ENCODE measurements around the gene CCL26.

The CCL26 gene

DNA sequence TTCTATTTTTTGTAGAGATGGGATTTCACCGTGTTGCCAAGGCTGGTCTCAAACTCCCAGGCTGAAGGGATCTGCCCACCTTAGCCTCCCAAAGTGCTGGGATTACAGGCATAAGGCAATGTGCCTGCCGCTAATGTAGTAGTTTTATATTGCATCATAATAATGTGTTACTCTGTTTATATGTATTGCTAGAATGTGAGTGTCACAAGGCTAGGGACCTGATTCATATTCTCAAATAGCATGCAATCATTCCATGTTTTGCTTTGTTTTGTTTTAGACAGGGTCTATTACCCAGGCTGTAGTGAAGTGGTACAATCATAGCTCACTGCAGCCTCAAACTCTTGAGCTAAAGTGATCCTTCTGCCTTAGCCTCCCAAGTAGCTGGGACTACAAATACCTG lies 13.5 kb downstream of the CCL26 start:
- H3K27ac ChIP-seq (ENCODE audit: low read depth, low read length), result no peak overlapping the region
- no peaks in the 10 kb centered on the region for H3K4me1 ChIP-seq (ENCODE audit: insufficient read depth, low read length)
- WGBS, result 76% methylated on average over 1 of the region's 2 CpGs
- H3K9ac ChIP-seq (ENCODE audit: low read depth, low read length), result no peak overlapping the region
- H3K27me3 ChIP-seq (ENCODE audit: insufficient read depth, low read length), result no peaks in the 10 kb centered on the region
- H3K9me3 ChIP-seq (ENCODE audit: insufficient read depth, low read depth, low read length), result no peaks in the 10 kb centered on the region
- H3K36me3 ChIP-seq (ENCODE audit: insufficient read depth, low read length), result no peaks in the 10 kb centered on the region
- no peak overlapping the region for H3K4me3 ChIP-seq (ENCODE audit: low read length)

- WGBS, result 84% methylated on average over 5 of the region's 7 CpGs
- Histone ChIP-seq H3K9me3 (ENCODE audit: insufficient read depth, low read depth, low read length) (no peaks in the 10 kb centered on the region), H3K27ac (ENCODE audit: low read depth, low read length) (no peak overlapping the region), H3K36me3 (ENCODE audit: insufficient read depth, low read length) (no peaks in the 10 kb centered on the region), H3K4me3 (ENCODE audit: low read length) (no peak overlapping the region), H3K4me1 (ENCODE audit: insufficient read depth, low read length) (no peaks in the 10 kb centered on the region), H3K27me3 (ENCODE audit: insufficient read depth, low read length) (no peaks in the 10 kb centered on the region), H3K9ac (ENCODE audit: low read depth, low read length) (no peak overlapping the region)
Measured at GRCh38 chr7:75757860-75758259, 14.2 kb downstream of the CCL26 start.

DNA sequence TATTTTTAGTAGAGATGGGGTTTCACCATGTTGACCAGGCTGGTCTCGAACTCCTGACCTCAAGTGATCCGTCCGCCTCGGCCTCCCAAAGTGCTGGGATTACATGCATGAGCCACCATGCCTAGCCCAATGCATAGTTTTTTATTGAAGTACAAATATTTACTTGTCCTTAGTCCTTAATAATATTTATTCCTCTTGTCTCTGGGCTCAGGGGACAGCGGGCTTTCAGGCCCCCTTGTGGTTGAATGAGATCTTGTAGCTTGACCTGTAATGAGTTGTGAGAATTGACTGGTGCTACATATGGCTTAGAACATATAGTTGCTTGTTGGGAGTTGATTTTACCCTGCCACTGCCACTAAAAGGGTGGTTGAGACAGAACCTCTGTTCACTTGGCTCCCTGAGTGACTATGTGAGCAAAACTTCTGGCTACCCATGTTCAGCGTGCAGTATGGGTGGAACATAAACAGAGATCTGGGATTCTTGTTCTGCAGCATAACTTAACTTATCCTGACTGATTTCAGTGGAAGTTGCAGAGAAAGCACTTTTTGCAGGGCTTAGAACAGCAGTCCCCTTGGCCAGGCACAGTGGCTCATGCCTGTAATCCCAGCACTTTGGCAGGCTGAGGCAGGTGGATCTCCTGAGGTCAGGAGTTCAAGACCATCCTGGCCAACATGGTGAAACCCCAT lies 14.9 kb downstream of the CCL26 start:
- 91% methylated on average over 6 of the region's 6 CpGs for WGBS
- no peaks in the 10 kb centered on the region for H3K4me1 ChIP-seq (ENCODE audit: insufficient read depth, low read length)
- no peaks in the 10 kb centered on the region for H3K27me3 ChIP-seq (ENCODE audit: insufficient read depth, low read length)
- no peak overlapping the region for H3K4me3 ChIP-seq (ENCODE audit: low read length)
- no peaks in the 10 kb centered on the region for H3K36me3 ChIP-seq (ENCODE audit: insufficient read depth, low read length)
- H3K9me3 ChIP-seq (ENCODE audit: insufficient read depth, low read depth, low read length), result no peaks in the 10 kb centered on the region
- H3K27ac ChIP-seq (ENCODE audit: low read depth, low read length), result no peak overlapping the region
- H3K9ac ChIP-seq (ENCODE audit: low read depth, low read length), result no peak overlapping the region

GRCh38 chr7:75756206-75756990 lies 15.6 kb downstream of the CCL26 start:
- WGBS, result 81% methylated on average over 10 of the region's 10 CpGs
- H3K4me1 ChIP-seq (ENCODE audit: insufficient read depth, low read length), result no peaks in the 10 kb centered on the region
- H3K27me3 ChIP-seq (ENCODE audit: insufficient read depth, low read length), result no peaks in the 10 kb centered on the region
- H3K9ac ChIP-seq (ENCODE audit: low read depth, low read length), result no peak overlapping the region
- H3K9me3 ChIP-seq (ENCODE audit: insufficient read depth, low read depth, low read length), result no peaks in the 10 kb centered on the region
- H3K27ac ChIP-seq (ENCODE audit: low read depth, low read length), result no peak overlapping the region
- no peaks in the 10 kb centered on the region for H3K36me3 ChIP-seq (ENCODE audit: insufficient read depth, low read length)
- no peak overlapping the region for H3K4me3 ChIP-seq (ENCODE audit: low read length)

- WGBS, result 77% methylated on average over 4 of the region's 4 CpGs
- H3K4me3 ChIP-seq (ENCODE audit: low read length), result no peak overlapping the region
Measured at GRCh38 chr7:75743455-75743859, 28.6 kb downstream of the CCL26 start.

DNA sequence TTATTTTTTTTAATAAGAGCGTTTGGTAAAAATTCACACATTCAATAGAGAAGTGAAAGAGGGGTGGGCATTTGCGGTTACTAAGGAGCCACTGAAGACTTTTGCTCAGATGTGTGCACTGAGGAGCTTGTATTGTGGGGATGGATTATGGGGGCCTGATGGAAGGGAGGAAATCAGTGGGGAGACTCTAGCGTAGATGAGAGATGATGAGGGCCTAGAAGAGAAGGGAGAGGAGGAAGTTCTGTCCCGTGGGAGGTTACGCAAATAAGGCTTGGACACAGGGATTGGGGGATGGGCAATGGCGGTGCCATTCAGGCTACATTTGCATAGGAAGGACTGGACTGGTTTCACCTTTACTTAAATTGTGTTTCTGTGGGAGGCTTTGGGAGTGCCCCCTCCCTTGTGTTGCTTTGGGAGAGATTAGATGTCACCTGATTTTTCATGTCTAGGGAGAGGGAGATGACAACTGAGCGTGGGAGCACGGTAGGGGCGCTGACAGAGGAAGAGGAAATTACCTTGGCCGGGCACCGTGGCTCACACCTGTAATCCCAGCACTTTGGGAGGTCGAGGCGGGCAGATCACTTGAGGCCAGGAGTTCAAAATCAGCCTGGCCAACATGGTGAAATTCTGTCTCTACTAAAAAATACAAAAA lies 31.0 kb downstream of the CCL26 start:
- 49% methylated on average over 13 of the region's 13 CpGs for WGBS
- Histone ChIP-seq H3K27me3 (ENCODE audit: insufficient read depth, low read length) (peaks cover 13% of the 10 kb centered on the region), H3K4me3 (ENCODE audit: low read length) (no peak overlapping the region), H3K4me1 (ENCODE audit: insufficient read depth, low read length) (peaks cover 5% of the 10 kb centered on the region; the same call in 1 of the 2 replicates), H3K9me3 (ENCODE audit: insufficient read depth, low read depth, low read length) (no peaks in the 10 kb centered on the region), H3K27ac (ENCODE audit: low read depth, low read length) (no peak overlapping the region), H3K36me3 (ENCODE audit: insufficient read depth, low read length) (no peaks in the 10 kb centered on the region), H3K9ac (ENCODE audit: low read depth, low read length) (no peak overlapping the region)

More at GRCh38 chr7:75743455-75743859, 28.6 kb downstream of the CCL26 start:
- Histone ChIP-seq H3K9ac (ENCODE audit: low read depth, low read length) (no peak overlapping the region), H3K36me3 (ENCODE audit: insufficient read depth, low read length) (no peaks in the 10 kb centered on the region), H3K9me3 (ENCODE audit: insufficient read depth, low read depth, low read length) (no peaks in the 10 kb centered on the region), H3K27ac (ENCODE audit: low read depth, low read length) (no peak overlapping the region), H3K4me1 (ENCODE audit: insufficient read depth, low read length) (no peaks in the 10 kb centered on the region), H3K27me3 (ENCODE audit: insufficient read depth, low read length) (peaks cover 2% of the 10 kb centered on the region)

DNA sequence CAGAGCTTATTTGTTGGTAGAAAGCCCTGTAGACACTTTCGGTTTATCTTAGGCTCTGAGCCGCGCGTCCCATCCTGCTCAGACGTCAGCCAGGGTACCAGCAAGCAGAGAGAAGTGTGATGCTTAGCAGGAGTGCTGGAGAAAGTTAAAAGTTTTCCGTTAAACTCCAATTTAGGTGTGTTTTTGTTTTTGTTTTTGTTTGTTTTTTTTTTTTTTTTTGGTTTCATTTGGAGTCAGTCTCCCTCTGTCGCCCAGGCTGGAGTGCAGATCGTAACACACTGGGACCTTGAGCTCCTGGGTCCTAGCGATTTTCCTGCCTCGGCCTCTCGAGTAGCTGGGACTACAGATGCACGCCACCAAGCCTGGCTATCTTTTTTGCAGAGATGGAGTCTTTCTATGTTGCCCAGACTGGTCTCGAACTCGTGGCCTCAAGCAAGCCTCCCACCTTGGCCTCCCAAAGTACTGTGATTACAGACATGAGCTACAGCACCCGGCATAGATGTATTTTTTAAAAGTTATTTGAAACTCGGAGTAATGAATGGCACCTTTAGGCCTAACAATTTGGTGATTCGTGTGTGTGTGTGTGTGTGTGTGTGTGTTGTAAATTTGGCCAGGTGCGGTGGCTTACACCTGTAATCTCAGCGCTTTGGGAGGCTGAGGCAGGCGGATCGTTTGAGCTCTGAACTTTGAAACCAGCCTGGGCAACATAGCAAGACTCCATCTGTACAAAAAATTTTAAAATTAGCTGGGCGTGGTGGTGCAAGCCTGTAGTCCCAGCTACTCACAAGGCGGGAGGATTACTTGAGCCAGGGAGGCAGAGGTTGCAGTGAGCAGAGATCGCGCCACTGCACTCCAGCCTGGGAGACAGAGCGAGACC lies 32.0 kb downstream of the CCL26 start:
- H3K4me3 ChIP-seq (ENCODE audit: low read length), result peak overlapping the region; percentile 99
- H3K27me3 ChIP-seq (ENCODE audit: insufficient read depth, low read length), result peaks cover 13% of the 10 kb centered on the region
- H3K4me1 ChIP-seq (ENCODE audit: insufficient read depth, low read length), result peaks cover 5% of the 10 kb centered on the region; the same call in 1 of the 2 replicates
- peak overlapping the region; percentile 49; the same call in 1 of the 2 replicates for H3K27ac ChIP-seq (ENCODE audit: low read depth, low read length)
- H3K9me3 ChIP-seq (ENCODE audit: insufficient read depth, low read depth, low read length), result no peaks in the 10 kb centered on the region
- H3K9ac ChIP-seq (ENCODE audit: low read depth, low read length), result peak overlapping the region; percentile 57
- 56% methylated on average over 23 of the region's 26 CpGs for WGBS
- H3K36me3 ChIP-seq (ENCODE audit: insufficient read depth, low read length), result no peaks in the 10 kb centered on the region

GRCh38 chr7:75738975-75739795 lies 32.8 kb downstream of the CCL26 start:
- Histone ChIP-seq H3K36me3 (ENCODE audit: insufficient read depth, low read length) (no peaks in the 10 kb centered on the region), H3K9ac (ENCODE audit: low read depth, low read length) (peak overlapping the region; percentile 61), H3K4me3 (ENCODE audit: low read length) (peak overlapping the region; percentile 99), H3K9me3 (ENCODE audit: insufficient read depth, low read depth, low read length) (no peaks in the 10 kb centered on the region), H3K27me3 (ENCODE audit: insufficient read depth, low read length) (peaks cover 13% of the 10 kb centered on the region), H3K27ac (ENCODE audit: low read depth, low read length) (peak overlapping the region; percentile 49; the same call in 1 of the 2 replicates), H3K4me1 (ENCODE audit: insufficient read depth, low read length) (peaks cover 5% of the 10 kb centered on the region; the same call in 1 of the 2 replicates)
- under 1% methylated on average over 89 of the region's 89 CpGs for WGBS

GRCh38 chr7:75738604-75738974 lies 33.4 kb downstream of the CCL26 start, which contains the start of gene HIP1:
Gene HIP1 (minus strand): TSS chr7:75738941. CDS start chr7:75738920, 21 bp downstream.
- peaks cover 13% of the 10 kb centered on the region for H3K27me3 ChIP-seq (ENCODE audit: insufficient read depth, low read length)
- peaks cover 5% of the 10 kb centered on the region; the same call in 1 of the 2 replicates for H3K4me1 ChIP-seq (ENCODE audit: insufficient read depth, low read length)

More at GRCh38 chr7:75738604-75738974, 33.4 kb downstream of the CCL26 start, which contains the start of gene HIP1:
- Histone ChIP-seq H3K36me3 (ENCODE audit: insufficient read depth, low read length) (no peaks in the 10 kb centered on the region), H3K4me3 (ENCODE audit: low read length) (peak within 1 kb of the TSS; percentile 99), H3K27ac (ENCODE audit: low read depth, low read length) (peak within 1 kb of the TSS; percentile 49; the same call in 1 of the 2 replicates), H3K9me3 (ENCODE audit: insufficient read depth, low read depth, low read length) (no peaks in the 10 kb centered on the region), H3K9ac (ENCODE audit: low read depth, low read length) (peak within 1 kb of the TSS; percentile 61)
- WGBS, result under 1% methylated on average over 30 of the region's 30 CpGs

Data from HUES64 (cell line).